ENCODE results near the gene DLGAP1.

The DLGAP1 gene

DNA sequence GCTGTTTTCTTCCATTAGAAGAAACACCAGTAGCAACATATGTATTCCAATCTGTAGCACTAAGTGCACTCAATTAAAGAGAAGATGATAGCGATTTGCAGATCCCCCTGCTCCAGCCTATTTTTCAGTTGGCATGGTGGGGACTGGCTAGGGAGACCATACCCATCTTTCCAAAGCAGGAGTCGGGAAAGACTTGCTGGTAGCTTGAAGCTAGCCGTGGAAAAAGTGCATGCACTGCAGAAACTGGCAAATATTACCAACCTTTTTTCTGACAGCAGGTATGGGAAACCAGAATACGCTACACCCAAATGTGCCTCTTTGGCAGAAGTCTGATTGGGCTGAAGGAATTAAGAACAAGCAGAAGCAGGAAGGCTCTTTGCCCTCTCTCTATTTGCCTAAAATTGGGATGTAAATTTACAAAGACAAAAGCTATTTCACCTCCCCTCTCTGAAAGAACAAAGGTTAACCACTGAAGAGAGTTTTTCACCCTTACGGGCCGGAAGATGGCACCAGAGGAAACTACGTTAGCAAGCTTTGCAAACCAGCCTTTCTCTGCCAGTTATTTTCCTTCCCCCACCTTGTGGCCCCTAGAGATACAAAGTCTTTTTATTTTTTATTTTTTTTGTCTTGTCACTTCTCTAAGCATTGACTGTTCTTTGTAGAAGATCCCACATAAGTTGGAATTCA is 273.1 kb downstream of the DLGAP1 start:
- H3K27ac ChIP-seq (ENCODE audit: low read length) = no peak overlapping the region
- no peak overlapping the region for H3K9ac ChIP-seq (ENCODE audit: low read length in 2 of 2)
- peaks cover 0 to 2% of the 10 kb centered on the region in 2 donors for H3K9me3 ChIP-seq (ENCODE audit: control insufficient read depth in 2 of 2, low read length in 2 of 2)
- no peaks in the 10 kb centered on the region for H3K36me3 ChIP-seq (ENCODE audit: control insufficient read depth in 2 of 2, insufficient read depth in 2 of 2, low read length in 2 of 2)
- no peaks in the 10 kb centered on the region for H3K27me3 ChIP-seq (ENCODE audit: control insufficient read depth in 1 of 2, insufficient read depth in 2 of 2, low read length in 2 of 2)
- H3K4me1 ChIP-seq (ENCODE audit: control insufficient read depth, insufficient read depth, low read length) = no peaks in the 10 kb centered on the region
- no peak overlapping the region for H3K4me3 ChIP-seq (ENCODE audit: low read length in 2 of 2)

- no peak overlapping the region for H3K4me3 ChIP-seq (ENCODE audit: low read length in 2 of 2)
- no peak overlapping the region for H3K9ac ChIP-seq (ENCODE audit: low read length in 2 of 2)
- H3K9me3 ChIP-seq (ENCODE audit: control insufficient read depth in 2 of 2, low read length in 2 of 2) = peaks cover 0 to 2% of the 10 kb centered on the region in 2 donors
- H3K36me3 ChIP-seq (ENCODE audit: control insufficient read depth in 2 of 2, insufficient read depth in 2 of 2, low read length in 2 of 2) = no peaks in the 10 kb centered on the region
- H3K4me1 ChIP-seq (ENCODE audit: control insufficient read depth, insufficient read depth, low read length) = no peaks in the 10 kb centered on the region
- no peaks in the 10 kb centered on the region for H3K27me3 ChIP-seq (ENCODE audit: control insufficient read depth in 1 of 2, insufficient read depth in 2 of 2, low read length in 2 of 2)
- no peak overlapping the region for H3K27ac ChIP-seq (ENCODE audit: low read length)
These were observed 274.0 kb downstream of the DLGAP1 start for GRCh38 chr18:4181086-4181485.

- no peak overlapping the region for H3K9ac ChIP-seq (ENCODE audit: low read length in 2 of 2)
- H3K4me3 ChIP-seq (ENCODE audit: low read length in 2 of 2) = no peak overlapping the region
- H3K36me3 ChIP-seq (ENCODE audit: control insufficient read depth in 2 of 2, insufficient read depth in 2 of 2, low read length in 2 of 2) = no peaks in the 10 kb centered on the region
- H3K4me1 ChIP-seq (ENCODE audit: control insufficient read depth, insufficient read depth, low read length) = no peaks in the 10 kb centered on the region
- no peak overlapping the region for H3K27ac ChIP-seq (ENCODE audit: low read length)
- no peaks in the 10 kb centered on the region for H3K27me3 ChIP-seq (ENCODE audit: control insufficient read depth in 1 of 2, insufficient read depth in 2 of 2, low read length in 2 of 2)
- no peaks in the 10 kb centered on the region for H3K9me3 ChIP-seq (ENCODE audit: control insufficient read depth in 2 of 2, low read length in 2 of 2)
These were observed 282.7 kb downstream of the DLGAP1 start for GRCh38 chr18:4172196-4173100.

DNA sequence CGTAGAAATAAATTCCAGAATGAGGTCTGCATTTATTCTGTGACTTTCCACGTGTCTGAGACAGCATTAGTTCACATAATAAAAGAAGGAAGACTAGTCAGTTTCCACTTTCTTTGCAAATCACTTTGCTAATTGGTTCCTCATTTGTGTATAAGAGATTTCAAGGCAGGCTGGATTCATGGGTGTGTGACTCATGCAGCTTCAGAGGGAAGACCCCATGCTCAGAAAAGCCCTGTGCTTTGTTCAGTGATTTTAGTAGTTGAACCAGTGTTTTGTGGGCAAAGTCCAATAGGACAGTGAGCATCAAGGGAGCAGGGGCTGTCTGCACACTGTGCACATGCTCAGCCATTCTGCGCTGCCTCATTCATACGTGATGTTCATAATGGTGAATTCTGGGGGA is 297.8 kb downstream of the DLGAP1 start:
- H3K4me1 ChIP-seq (ENCODE audit: control insufficient read depth, insufficient read depth, low read length) = no peaks in the 10 kb centered on the region
- no peak overlapping the region for H3K4me3 ChIP-seq (ENCODE audit: low read length in 2 of 2)
- no peak overlapping the region for H3K27ac ChIP-seq (ENCODE audit: low read length)
- H3K9me3 ChIP-seq (ENCODE audit: control insufficient read depth in 2 of 2, low read length in 2 of 2) = no peaks in the 10 kb centered on the region
- no peaks in the 10 kb centered on the region for H3K36me3 ChIP-seq (ENCODE audit: control insufficient read depth in 2 of 2, insufficient read depth in 2 of 2, low read length in 2 of 2)
- H3K9ac ChIP-seq (ENCODE audit: low read length in 2 of 2) = no peak overlapping the region
- no peaks in the 10 kb centered on the region for H3K27me3 ChIP-seq (ENCODE audit: control insufficient read depth in 1 of 2, insufficient read depth in 2 of 2, low read length in 2 of 2)

DNA sequence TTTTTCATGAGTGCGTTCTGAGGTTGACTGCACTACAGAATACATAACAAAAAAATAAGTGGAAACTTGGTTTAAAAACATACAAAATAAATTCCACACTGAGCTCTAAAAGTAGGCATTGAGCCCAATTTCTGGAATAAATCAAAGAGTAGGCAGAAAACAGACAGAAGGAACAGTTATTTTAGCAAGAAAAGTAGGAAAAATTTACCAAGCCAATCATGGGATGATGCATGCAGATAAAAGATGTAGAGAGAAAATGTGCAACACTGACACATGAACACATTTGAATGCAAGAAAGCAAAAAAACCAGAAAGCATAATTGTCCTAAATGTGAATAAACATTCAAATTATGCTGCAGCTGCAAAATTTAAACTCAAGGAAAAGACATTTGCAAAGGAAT is 308.3 kb downstream of the DLGAP1 start:
- Histone ChIP-seq H3K4me1 (ENCODE audit: control insufficient read depth, insufficient read depth, low read length) (no peaks in the 10 kb centered on the region), H3K9me3 (ENCODE audit: control insufficient read depth in 2 of 2, low read length in 2 of 2) (no peaks in the 10 kb centered on the region), H3K27ac (ENCODE audit: low read length) (no peak overlapping the region), H3K36me3 (ENCODE audit: control insufficient read depth in 2 of 2, insufficient read depth in 2 of 2, low read length in 2 of 2) (no peaks in the 10 kb centered on the region), H3K9ac (ENCODE audit: low read length in 2 of 2) (no peak overlapping the region), H3K27me3 (ENCODE audit: control insufficient read depth in 1 of 2, insufficient read depth in 2 of 2, low read length in 2 of 2) (no peaks in the 10 kb centered on the region), H3K4me3 (ENCODE audit: low read length in 2 of 2) (no peak overlapping the region)

- Histone ChIP-seq H3K27ac (ENCODE audit: low read length) (no peak overlapping the region), H3K36me3 (ENCODE audit: control insufficient read depth in 2 of 2, insufficient read depth in 2 of 2, low read length in 2 of 2) (no peaks in the 10 kb centered on the region), H3K9ac (ENCODE audit: low read length in 2 of 2) (no peak overlapping the region)
These were observed 310.9 kb downstream of the DLGAP1 start for GRCh38 chr18:4144201-4144600.

GRCh38 chr18:4143585-4143984 is 311.5 kb downstream of the DLGAP1 start:
- H3K9me3 ChIP-seq (ENCODE audit: control insufficient read depth in 2 of 2, low read length in 2 of 2) = no peaks in the 10 kb centered on the region
- no peaks in the 10 kb centered on the region for H3K4me1 ChIP-seq (ENCODE audit: control insufficient read depth, insufficient read depth, low read length)
- no peak overlapping the region for H3K27ac ChIP-seq (ENCODE audit: low read length)
- H3K27me3 ChIP-seq (ENCODE audit: control insufficient read depth in 1 of 2, insufficient read depth in 2 of 2, low read length in 2 of 2) = no peaks in the 10 kb centered on the region
- H3K36me3 ChIP-seq (ENCODE audit: control insufficient read depth in 2 of 2, insufficient read depth in 2 of 2, low read length in 2 of 2) = no peaks in the 10 kb centered on the region
- H3K9ac ChIP-seq (ENCODE audit: low read length in 2 of 2) = no peak overlapping the region
- H3K4me3 ChIP-seq (ENCODE audit: low read length in 2 of 2) = no peak overlapping the region

More at GRCh38 chr18:4144201-4144600, 310.9 kb downstream of the DLGAP1 start:
- no peak overlapping the region for H3K4me3 ChIP-seq (ENCODE audit: low read length in 2 of 2)
- no peaks in the 10 kb centered on the region for H3K4me1 ChIP-seq (ENCODE audit: control insufficient read depth, insufficient read depth, low read length)
- no peaks in the 10 kb centered on the region for H3K9me3 ChIP-seq (ENCODE audit: control insufficient read depth in 2 of 2, low read length in 2 of 2)
- H3K27me3 ChIP-seq (ENCODE audit: control insufficient read depth in 1 of 2, insufficient read depth in 2 of 2, low read length in 2 of 2) = no peaks in the 10 kb centered on the region

DNA sequence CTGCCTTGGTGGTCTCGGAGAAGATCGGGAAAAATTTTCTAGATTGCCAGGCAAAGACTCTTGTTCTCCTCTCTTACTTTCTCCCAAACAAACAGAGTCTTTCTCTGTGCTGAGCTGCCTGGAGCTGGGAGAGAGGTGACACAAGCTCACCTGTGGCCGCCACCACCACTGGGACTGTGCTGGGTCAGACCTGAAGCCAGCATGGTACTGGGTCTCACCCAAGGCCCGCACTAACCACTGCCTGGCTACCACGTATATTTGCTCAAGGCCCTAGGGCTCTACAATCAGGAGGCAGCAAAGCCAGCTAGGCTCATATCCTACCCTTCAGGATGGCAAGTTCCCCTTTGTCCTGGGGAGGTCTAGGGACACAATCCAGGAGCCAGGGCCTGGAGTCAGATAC is 312.2 kb downstream of the DLGAP1 start:
- Histone ChIP-seq H3K9me3 (ENCODE audit: control insufficient read depth in 2 of 2, low read length in 2 of 2) (no peaks in the 10 kb centered on the region), H3K9ac (ENCODE audit: low read length in 2 of 2) (no peak overlapping the region), H3K27ac (ENCODE audit: low read length) (no peak overlapping the region), H3K4me3 (ENCODE audit: low read length in 2 of 2) (no peak overlapping the region), H3K27me3 (ENCODE audit: control insufficient read depth in 1 of 2, insufficient read depth in 2 of 2, low read length in 2 of 2) (no peaks in the 10 kb centered on the region), H3K36me3 (ENCODE audit: control insufficient read depth in 2 of 2, insufficient read depth in 2 of 2, low read length in 2 of 2) (no peaks in the 10 kb centered on the region), H3K4me1 (ENCODE audit: control insufficient read depth, insufficient read depth, low read length) (no peaks in the 10 kb centered on the region)

GRCh38 chr18:4134700-4135099 is 320.4 kb downstream of the DLGAP1 start:
- no peak overlapping the region for H3K4me3 ChIP-seq (ENCODE audit: low read length in 2 of 2)

DNA sequence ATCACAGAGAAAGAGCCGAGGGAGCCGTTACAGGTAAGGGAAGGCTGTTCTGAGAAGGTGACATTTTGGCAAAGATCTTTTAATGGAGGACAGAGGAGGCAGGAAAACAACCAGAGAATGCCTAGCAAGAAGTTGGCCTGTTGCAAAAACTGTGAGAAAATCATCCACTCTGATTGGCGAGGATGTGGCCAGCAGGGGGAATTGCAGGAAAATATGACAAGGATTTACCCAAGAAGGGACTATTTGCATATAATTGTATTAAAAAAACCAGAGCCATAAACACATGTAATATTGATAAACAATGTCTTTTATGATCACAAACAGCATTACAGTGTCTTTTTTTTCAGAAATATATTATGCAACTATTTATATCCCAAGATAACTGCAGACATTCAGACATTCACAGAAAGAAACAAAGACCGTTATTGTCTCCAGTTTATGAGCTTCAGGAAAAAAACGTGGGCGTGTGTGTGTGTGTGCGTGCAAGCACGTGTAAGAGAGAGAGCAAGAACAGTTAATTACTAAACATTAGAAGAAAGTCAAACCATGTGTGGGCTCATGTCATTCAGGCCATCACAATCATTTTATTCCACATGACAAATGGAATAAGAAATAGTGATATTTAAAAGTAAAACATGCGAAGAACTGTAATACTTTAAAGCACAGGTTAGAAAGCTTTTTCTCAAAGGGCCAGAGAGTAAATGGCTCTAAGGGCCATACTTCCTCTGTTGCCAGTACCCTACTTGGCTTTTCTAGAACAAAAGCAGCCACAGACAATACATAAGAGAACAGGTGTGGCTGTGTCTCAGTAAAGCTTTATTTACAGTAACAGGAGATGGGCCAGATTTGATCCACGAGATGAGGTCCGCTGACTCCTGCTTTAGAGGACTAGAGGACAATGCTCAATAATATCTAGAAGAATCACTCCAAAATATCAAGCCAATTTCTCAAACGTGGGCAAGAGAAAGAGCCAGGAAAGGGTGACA is 324.1 kb downstream of the DLGAP1 start:
- Histone ChIP-seq H3K27ac (ENCODE audit: low read length) (no peak overlapping the region), H3K4me3 (ENCODE audit: low read length in 2 of 2) (no peak overlapping the region), H3K9ac (ENCODE audit: low read length in 2 of 2) (no peak overlapping the region), H3K9me3 (ENCODE audit: control insufficient read depth in 2 of 2, low read length in 2 of 2) (no peaks in the 10 kb centered on the region), H3K36me3 (ENCODE audit: control insufficient read depth in 2 of 2, insufficient read depth in 2 of 2, low read length in 2 of 2) (no peaks in the 10 kb centered on the region), H3K27me3 (ENCODE audit: control insufficient read depth in 1 of 2, insufficient read depth in 2 of 2, low read length in 2 of 2) (no peaks in the 10 kb centered on the region), H3K4me1 (ENCODE audit: control insufficient read depth, insufficient read depth, low read length) (no peaks in the 10 kb centered on the region)

More at GRCh38 chr18:4134700-4135099, 320.4 kb downstream of the DLGAP1 start:
- Histone ChIP-seq H3K9ac (ENCODE audit: low read length in 2 of 2) (no peak overlapping the region), H3K27ac (ENCODE audit: low read length) (no peak overlapping the region), H3K4me1 (ENCODE audit: control insufficient read depth, insufficient read depth, low read length) (no peaks in the 10 kb centered on the region), H3K36me3 (ENCODE audit: control insufficient read depth in 2 of 2, insufficient read depth in 2 of 2, low read length in 2 of 2) (no peaks in the 10 kb centered on the region), H3K9me3 (ENCODE audit: control insufficient read depth in 2 of 2, low read length in 2 of 2) (no peaks in the 10 kb centered on the region), H3K27me3 (ENCODE audit: control insufficient read depth in 1 of 2, insufficient read depth in 2 of 2, low read length in 2 of 2) (no peaks in the 10 kb centered on the region)

Data from stomach smooth muscle (tissue), 2 donors.